HG03095 (cell line): ENCODE results near the gene PMP22.
A peak's percentile ranks its signal among the peaks of the same experiment; 100 is the strongest.
"Not testable (repeated sequence)": the region's sequence is repeated elsewhere in the genome, so short reads cannot be mapped to it uniquely, and the experiment has no call there.

Experiments used
- ATAC-seq: cut with Tn5 transposase; IDR thresholded peaks from one replicate; pipeline ENCODE4 v1.9.1; 2021; ENCODE audit warnings: moderate library complexity; ENCODE audit not compliant: unreplicated experiment

The PMP22 gene

DNA sequence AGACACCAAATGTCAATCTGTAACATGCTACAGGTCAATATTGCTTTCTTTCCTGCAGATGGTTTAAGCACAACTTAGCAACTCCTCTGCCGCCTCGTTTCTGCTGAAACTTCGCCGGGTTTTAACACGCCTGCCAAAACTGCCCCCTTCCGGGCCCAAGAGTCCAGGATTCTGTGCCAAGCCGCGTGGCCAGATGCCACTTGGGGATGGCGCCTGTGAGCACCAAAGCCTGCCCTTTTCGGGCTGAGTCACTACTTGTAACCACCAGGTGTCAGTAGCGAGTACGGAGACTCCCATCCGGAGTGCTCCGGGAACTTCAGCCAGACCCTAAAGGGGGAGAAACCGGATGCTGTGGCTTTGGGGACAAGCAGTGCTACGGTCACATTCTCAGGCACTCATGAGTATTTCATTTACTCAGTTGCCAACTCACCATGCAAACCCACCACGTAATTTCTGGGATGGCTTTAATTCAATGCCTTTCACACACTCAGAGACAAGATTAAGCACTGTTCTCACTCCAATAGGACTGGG lies 7.8 kb downstream of the PMP22 start:
- peak; percentile 72 for ATAC-seq

DNA sequence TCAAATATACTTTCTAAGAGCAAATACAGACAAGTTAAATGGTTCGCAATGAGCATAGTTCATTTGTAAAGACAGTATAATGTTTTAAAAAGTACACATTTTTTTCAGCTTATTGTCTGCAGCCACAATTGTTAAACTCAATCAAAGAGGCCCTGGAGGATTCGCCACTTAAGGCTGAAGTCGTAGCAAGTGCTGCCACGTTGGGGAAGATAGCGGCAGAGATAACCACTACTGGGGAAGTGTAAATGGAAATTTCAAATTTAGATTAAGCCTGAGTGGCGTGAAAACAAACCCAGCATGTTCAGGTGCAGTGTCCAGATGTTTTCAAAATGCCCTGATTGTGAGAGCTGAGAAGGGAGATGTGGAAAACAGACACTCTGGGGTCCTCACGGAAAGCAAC lies 8.4 kb downstream of the PMP22 start:
- ATAC-seq, result no peak

DNA sequence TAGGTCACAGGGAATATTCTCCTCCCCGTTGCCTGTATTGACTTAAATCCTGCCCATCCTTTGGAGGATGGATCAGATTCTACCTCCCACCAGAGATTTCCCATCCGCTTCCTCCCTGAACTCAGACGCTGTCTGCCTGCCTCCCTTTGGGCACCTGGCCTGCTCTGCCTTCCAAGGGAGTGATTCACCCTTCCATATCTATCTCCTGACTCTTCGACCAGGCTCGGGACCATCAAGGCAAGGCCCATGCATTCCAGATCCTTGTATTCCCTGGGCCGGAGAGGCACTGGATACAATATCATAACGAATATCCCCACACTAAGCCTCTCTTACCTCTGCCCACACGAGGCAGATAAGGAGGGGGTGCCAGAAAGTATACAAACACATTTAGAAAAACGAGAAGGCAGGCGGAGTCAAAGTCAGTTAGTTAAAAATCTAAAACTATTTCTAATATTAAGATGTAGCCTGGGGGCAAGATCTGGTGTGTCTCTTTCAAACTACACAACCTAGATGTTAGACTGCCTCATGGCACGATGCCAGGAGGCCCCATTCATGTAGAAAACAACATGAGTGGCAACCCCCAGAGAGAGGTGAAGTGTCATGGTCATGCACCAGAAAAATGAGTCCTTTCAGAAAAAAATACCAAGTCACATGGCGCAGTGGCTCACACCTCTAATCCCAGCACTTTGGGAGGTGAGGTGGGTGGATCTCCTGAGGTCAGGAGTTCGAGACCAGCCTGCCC lies 9.2 kb downstream of the PMP22 start:
- ATAC-seq, result no peak

DNA sequence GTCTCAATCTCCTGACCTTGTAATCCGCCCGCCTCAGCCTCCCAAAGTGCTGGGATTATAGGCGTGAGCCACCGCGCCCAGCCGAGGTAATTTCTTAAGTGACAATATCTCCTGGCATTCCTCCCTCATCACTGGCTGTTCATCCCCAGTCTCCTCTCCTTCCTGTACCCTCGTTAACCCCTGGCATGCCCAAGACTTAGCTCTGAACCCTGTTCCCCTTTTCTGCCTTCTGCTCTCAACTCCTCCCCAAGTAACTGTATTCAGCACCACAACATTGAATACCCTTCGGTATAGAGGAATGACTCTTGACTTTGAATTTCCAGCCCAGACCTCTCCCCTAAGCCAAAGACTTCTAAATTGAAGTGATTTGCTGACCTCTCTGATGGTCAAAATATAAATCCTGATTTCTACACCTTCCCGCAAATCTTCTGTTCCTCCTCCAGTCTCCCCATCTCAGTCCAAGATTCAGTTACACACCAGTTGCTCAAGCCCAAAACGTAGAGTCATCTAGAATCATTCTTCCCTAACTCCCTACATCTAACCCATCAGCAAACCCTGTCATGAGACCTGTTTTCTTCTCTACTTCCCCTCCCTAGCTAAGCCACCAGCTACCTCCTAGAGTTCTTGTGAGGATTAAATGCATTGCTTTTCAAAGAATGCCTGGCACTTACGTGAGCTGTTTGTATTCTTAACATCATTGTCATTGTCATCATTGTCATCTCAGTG lies 14.8 kb downstream of the PMP22 start:
- no peak for ATAC-seq

DNA sequence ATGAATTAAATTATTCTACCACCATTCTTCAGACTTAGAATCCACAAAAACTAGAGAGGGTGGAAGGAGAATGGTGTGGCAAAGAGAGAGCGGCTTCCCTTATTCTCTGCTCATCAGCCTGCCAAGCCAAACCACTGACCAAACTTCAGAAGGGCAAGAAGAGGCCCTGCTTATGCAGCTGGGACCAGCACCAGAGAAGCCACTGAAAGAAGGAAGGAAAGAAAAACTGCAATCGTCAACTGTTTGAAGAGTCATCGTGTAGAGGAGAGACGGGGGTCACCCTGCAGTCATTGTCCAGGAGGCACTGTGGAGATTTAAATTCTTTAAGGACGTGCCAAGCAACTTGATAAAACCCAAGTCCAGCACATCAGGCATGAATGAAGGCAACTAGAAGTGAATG lies 15.6 kb downstream of the PMP22 start:
- ATAC-seq, result no peak

DNA sequence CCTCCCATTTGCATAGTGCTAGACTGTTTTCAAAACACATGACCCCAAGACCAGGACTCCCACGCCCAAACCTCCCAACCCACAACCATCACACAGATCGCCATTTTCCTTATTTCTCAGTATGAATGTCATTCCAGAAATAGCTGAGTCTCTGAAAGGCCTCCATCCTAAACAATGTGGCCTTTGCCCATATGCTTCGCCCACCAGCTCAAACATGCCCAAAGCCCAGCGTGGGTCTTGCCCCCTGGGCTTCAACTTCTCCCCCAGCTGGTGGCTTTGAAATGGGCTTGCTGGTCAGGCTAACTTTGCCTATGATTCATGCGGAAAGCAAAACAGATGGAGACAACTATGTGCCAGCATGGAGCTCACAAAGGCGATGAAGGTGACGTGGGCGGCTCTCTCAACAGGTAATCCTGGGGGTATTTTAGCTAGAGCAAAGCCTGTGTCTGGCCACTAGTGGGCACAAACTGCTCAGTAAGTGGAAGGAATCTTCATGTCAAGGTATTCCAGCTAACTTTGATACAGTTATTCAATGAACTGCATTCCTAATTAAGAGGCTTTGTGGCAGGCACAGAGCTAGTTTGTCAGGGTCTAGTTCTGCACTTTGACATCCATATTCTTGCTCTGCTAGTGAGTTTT lies 17.1 kb downstream of the PMP22 start:
- no peak for ATAC-seq

DNA sequence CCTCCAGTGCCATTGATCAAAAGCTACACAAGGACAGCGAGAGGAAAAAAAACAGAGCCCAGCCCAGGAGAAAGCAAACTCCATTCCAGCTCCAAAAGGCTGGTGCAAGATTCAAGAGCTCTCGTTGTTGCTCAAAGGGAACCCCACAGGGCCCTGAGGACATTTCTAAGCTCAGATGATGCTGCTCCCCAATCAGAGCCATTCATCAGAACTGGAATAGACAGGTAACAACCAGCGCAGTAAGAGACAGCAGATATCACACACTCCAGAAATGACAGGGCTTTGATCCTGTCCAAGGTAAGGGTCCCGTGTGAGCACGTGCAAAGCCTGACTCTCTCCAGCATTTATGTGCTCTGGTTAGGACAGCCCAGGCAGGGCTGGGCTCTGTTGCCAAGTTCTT lies 20.1 kb downstream of the PMP22 start:
- ATAC-seq, result no peak

DNA sequence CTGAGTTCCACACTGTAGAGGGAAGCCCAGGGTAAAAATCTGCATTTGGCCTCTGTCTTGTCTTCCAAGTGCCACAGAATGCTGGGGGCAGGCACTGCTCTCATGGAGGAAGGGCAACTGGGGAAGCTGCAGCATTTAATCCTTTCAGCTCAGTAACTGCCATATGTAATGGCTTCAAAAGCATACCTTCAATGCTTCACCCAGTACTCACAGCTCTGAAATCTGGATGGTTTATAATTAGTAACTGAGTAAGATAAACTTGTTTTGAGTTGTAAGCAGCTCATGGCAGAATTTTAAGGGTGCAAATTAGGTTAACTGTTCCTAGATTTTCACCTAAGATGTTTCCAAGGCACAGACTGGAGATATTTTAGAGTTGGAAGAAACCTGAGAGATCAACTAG lies 24.5 kb downstream of the PMP22 start:
- no peak for ATAC-seq

DNA sequence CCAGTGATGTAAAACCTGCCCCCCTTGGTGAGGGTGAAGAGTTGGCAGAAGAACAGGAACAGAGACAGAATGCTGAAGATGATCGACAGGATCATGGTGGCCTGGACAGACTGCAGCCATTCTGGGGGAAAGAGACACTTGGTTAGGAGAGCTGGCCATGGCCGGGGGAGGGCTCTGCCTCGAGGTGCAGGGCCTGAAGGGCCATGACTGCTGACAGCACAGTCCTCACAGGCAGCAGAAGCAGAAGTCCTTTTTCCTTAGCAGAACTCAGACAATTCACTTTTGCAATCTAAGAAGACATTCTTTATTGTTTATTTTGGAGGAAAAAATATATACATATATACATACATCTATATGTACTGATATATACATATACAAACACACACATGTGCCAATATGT lies 25.6 kb downstream of the PMP22 start:
- ATAC-seq, result no peak

DNA sequence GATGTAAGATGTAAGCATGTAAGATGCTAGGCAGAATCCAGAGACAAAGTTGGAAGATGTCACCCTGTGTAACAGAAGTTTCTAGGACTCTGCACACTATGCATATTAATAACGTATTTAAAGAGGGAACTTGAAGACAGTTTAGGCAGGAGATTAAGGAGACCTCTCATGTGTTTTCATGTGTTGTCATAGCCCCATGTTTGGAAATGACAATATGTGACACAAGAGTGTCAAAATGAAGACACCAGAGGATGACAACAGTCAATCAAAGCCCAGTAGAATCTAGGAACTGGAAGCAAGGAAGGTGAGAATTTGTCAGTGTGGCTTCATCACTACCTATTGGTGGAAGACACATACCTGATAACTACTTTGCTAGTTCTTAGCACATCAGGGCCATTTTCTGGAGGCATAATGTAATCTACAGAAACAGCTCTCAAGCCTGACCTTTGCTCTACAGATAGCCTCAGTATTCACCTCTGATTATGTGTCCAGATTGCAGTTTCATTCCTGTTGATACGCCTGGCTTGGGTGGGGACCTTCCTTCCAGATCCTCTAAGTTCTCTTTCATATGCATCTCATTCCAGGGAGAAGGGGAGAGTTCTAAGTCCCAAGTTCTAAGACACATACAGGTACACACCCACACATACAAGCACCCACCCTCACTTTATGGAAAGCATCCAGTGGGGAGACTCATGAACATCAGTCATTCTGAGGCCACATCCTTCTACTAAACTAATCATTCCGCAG lies 26.3 kb downstream of the PMP22 start:
- ATAC-seq, result no peak

DNA sequence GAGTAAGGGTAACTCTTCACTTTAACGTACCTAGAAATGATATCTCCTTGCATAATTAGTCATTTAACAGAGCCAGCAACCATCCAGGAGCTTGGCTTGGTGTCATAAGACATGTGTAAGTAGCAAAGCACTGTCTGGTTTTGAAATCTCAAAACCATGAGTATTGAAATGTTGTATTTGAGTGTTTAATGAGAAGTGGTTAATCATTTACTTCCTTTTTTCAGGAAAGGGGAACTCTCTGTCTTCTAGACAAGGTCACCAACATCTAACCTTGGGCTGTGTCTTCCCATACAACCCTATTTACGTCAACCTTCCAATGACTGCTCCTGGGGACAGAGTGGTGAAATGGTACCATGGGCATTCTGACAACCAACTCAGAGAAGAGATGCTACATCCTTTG lies 27.1 kb downstream of the PMP22 start:
- ATAC-seq, result no peak

DNA sequence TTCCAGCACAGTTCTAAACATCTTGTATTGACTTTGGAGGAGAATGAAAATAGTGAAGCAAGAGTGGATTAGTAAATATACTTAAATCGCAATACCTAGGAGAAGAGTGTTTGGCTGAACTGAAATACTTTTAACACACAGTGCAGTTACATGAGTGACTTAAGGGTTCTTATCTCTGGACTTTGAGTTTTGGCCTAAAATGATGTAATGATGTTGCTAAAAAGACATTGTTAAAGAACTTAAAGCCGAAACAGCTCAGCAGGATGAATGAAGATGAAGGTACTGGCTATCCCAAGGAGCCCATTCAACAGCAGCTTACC lies 28.1 kb downstream of the PMP22 start:
- no peak for ATAC-seq

DNA sequence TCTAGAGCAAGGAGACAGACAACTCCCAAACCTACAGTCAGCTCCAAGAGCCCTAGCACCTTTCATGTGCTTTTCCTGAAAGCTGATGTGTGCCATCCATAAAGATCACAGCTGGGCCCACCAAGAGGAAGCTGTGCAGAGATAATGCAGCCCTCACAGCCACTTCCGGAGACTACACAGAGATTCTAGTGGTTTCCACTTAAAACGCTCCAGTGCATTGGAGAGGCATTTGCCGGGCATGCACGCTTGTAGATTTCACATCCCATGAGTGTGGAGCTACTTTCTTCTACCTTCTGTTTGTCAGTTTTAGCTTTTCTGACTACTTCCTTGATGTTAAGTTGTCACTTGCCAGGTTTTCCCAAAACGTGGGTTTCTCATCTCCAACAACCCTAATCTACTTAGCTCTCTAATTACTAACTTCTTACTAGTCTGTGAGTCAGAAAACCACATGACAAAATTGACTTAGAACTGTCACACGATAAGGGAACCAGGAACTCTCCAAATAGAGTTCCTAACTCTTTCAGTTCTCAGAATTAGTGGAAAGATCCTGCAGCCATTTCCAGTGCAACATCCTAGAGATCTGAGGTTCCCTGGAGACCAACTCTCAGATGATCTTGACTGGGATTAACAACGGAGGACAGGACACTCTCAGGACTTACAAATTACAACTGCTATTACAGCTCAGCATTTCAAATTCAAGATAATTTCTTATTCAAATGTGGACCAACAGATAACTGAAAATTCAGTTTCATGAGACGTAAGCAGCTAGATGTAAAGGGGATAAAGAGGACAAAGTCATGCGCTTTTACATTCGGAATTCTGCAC lies 28.6 kb downstream of the PMP22 start:
- no peak for ATAC-seq

DNA sequence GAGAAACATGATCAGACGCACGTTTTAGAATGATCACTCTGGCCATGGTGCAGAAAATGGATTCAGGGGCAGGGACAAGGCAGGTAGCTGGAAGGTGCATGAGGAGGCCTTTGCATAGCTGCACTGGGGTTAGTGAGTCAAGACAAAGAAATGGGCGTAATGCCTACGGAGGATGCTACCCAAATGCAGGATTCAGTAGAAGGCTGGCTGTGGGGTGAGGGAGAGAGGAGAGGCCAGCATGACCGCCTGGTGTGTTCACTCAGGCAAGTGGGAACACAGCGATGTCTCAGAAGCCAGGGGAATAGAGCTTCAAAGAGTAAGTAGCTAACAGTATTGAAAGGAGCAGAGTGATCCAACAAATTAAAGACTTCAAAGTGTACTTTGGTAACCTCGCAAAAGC lies 31.2 kb downstream of the PMP22 start:
- no peak for ATAC-seq

DNA sequence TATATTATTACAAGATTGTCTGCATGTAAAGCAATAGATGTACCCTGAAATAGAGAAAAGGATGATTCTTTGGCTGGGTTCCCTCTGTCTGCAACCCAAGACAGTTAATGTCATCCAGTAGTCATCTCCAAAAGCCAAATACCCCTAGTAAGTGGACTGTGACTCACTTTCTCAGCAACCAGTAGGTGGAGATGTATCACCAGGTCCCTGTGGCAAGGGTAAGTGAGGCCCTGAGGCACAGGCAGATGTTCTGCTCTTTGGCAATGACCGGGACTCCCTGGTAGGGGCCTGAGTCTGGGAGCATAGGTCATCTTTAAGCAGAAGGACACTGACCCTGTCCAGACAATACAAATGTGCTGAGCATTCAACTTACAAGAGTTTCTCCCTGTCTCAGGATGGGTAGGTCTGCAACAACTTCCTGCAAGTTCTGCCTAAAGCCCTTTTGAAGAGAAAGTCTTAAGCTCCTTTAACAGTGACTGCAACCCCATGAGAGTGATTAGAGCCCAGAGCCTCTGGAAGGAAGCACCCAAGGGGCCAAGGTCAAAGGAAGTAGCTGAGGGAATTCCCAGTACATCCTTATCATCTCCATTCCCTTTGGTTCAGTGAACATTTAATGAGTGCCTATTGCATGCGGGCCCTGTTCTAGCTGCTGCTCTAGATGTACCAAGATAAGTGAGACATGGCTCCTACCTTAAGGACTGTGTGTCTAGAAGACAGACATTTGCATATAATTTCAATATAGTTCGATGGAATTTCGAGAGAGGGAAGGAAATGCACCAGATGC lies 31.9 kb downstream of the PMP22 start:
- no peak for ATAC-seq

DNA sequence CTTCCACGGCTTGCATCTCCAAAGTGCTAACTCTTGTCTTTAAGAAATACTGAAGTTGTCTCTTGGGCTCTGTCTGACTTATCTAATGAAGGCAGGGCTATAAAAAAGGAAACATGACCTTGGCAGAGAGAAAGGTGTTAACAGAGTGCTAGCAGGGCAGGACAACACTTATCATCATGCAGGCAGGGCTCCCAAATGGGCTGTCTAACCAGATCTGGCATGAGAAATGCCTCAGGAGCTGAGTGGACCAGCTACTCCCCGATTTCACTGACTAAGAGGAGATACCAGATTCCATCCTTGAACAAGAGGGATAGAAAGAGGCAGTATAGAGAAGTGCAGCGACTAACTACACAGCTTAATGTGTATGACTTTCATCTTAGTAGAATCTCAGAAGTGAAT lies 32.6 kb downstream of the PMP22 start:
- ATAC-seq, result no peak

DNA sequence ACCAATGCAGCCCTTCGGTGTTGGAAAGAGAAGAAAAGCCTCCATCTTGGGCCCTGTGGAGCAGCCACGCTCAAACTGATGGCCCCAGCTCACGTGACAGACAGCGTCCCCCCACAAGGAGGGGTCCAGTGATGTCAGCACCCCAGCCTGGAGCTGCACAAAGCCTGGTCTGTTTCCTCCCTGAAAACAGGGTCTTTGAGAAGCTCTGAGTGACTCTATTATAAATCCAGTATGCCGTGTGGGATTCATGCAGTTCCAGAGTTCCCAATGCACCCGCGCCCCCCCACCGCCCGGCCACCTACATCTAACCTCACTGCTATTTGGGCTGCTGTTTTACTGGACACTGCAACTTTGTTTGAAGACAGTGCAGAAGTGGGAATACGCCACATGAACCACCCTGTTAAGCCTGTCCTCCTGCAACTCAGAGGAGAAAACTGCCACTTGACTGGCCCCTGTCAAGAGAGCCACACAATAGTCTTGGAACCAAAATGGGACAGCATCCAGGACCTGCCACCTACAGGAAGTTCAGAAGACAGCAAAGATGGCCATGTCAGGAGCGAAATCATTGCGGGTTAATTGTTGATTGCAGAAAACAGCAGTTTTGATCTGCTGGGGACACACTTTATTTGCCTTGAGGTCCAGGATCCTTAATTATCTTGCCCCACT lies 33.1 kb downstream of the PMP22 start:
- ATAC-seq, result no peak

DNA sequence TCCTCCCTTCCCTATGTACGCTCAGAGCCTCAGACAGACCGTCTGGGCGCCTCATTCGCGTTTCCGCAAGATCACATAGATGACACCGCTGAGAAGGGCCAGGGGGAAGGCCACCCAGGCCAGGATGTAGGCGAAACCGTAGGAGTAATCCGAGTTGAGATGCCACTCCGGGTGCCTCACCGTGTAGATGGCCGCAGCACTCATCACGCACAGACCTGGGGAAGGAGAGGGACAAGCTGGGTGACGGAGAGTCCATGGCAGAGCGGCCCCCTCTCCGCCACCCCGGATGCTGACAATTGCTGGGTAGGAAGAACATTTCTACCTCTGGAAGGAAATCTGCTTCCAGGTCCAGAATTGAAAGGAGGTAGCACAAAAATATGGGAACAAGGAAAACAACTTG lies 34.3 kb downstream of the PMP22 start:
- no peak for ATAC-seq

DNA sequence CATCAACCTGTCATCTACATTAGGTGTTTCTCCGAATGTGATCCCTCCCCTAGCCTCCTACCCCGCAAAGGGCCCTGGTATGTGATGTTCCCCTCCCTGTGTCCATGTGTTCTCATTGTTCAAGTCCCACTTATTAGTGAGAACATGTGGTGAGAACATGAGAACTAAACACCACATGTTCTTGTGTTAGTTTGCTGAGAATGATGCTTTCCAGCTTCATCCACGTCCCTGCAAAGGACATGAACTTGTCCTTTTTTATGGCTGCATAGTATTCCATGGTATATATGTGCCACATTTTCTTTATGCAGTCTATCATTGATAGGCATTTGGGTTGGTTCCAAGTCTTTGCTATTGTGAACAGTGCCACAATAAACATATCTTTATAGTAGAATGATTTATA lies 43.3 kb downstream of the PMP22 start:
- ATAC-seq, result not testable (repeated sequence)
